ENCODE measurements around the gene ATP2B2.

ATP2B2 gene

DNA sequence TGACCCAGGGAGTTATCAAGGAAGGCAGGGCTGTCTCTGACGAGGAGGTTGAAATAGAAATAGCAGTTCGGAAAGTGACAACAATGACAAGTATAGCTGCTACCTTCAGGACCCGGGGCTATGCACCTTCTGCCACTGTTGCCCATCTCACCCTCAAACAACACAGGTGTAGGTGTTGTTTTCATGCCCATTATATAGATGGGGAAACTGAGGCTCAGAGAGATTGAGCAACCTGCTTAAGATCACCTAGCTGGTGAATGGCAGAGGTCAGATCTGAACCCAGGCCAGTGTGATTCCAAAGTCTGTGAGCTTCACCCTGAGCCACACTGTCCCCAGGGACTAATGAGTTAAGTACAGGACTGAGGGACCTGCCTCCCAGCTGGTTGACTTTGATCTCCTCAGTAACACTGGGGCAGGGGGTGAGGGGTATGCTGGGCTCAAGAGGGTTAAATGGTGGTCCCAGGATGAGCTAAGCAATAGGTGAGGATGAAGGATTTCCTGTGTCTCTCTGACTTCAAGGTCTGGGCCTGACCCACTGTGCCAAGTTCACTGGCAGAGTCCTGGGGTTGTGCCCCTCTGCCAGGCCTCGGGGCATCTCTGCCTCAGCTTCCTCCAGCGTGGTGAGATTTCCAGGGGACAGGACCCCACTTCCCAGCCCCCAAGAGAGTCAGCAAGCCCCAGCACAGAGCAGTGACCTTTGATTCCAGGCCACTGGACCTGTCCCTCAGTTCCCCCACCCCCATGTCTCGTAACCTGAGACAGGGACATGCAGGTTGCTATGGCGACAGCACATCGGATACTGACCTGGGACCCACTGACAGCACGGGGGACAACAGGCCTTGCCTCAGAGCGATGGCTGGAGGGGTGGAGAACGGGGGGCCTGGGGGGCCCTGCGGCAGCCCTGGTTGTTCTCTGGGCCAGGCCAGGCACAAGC lies 35.0 kb downstream of the ATP2B2 start:
- DNase-seq (ENCODE audit: insufficient read length, low spot score) (no peak), FAIRE-seq (no peak)
- TF ChIP-seq POLR2A (IDR thresholded peaks at IDR 0.05; ENCODE audit: low read depth, low read length) = no peak

DNA sequence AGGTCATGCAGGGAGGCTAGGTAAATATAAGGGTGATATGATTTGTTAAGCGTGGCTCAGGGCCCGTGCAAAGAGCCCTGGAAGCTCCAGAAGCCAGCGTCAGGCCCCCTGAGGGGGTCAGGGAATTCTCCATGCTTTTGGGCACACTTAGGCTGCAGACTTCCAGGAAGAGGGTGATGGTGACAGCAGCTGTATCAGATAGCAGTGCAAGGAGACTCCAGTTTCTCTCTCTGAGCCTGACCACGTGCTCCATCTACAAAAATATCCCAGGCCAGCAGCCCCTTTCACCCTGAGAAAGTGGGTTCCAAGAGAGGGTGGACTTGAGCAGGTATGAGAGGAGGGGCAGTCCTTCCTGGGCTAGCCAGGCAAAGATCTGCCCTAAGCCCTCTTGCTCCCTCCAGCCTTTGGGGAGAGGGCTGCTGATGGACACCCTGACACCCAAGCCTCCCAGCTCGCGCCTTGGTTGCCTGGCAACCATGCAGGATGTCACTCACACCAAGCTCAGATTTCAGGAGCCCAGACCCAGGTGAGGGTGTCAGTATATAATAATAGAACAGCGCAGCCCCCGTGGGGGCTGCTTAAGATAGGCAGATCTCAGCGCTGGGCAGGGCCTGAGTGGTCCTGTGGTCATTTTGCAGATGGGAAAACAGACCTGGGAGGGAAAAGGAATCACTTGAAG lies 35.8 kb downstream of the ATP2B2 start:
- FAIRE-seq (no peak), DNase-seq (ENCODE audit: insufficient read length, low spot score) (no peak)
- TF ChIP-seq POLR2A (IDR thresholded peaks at IDR 0.05; ENCODE audit: low read depth, low read length) = no peak

DNA sequence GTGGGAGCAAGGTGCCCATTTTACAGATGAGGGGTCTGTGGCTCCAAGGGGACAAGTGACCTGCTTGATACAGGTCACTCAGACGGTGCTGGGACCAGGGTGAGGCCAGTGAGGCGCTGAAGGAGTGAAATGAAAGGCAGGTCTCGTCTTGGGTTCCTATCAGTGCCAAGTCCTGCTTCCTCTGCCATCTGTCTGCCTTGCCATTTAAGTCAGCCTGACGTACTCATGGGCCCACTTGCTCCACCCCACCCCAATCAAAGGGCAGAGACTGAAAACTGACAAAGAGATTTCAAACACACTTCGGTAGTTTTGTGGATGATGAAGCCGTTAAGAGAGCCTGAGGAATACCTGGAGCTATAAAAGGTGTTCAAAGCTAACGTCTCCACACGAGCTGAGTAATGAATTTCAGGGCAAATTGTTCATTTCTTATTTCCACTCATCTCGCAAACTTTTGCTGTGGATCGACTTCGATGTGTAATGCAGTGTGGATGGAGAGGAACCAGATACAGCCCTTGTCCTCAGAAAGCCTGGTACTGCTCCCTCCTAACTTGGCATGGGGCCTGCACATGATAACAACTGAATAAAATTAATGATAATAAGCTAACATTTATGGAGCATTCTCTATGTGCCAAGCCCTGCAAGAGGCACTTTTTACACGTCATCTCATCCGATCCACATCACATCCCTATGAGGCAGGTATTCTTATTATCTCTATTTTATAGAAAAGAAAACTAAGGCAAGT lies 36.6 kb downstream of the ATP2B2 start:
- no peak for FAIRE-seq
- no peak for TF ChIP-seq POLR2A (IDR thresholded peaks at IDR 0.05; ENCODE audit: low read depth, low read length)
- no peak for DNase-seq (ENCODE audit: insufficient read length, low spot score)

DNA sequence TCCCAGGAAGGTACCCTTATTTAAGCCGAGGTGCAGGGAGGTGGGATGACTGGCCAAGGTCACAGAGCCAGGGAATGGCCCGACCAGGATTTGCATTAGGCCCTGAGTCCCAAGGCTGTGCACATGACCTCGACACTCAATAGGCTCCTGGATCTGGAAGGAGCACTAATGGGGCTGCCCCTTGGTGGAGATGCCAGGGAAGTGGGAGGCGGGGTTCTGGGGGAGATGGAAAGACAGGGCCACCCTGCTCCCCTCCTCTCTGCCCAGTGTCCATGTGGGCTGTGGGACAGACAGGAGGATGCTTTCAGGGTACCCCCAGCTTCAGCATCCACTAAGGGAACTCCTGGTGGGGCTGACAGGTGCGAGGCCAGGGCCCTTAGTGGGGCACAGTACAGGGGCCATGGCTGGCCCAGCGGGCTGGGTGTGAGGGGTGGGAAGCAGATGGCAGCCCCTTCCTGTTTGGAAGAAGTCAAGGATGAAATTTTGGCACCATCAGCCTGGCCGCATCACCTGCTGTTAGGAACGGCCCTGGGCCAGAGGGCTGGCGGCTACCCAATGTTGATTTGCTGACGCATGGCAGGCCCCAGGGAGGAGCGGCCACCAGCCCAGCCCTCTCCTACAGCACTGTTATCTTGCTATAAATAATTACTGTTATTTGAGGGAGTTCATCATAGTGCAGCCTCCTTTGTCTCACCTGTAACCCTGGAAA lies 37.3 kb downstream of the ATP2B2 start:
- FAIRE-seq = no peak
- TF ChIP-seq POLR2A (IDR thresholded peaks at IDR 0.05; ENCODE audit: low read depth, low read length) = no peak
- no peak for DNase-seq (ENCODE audit: insufficient read length, low spot score)

DNA sequence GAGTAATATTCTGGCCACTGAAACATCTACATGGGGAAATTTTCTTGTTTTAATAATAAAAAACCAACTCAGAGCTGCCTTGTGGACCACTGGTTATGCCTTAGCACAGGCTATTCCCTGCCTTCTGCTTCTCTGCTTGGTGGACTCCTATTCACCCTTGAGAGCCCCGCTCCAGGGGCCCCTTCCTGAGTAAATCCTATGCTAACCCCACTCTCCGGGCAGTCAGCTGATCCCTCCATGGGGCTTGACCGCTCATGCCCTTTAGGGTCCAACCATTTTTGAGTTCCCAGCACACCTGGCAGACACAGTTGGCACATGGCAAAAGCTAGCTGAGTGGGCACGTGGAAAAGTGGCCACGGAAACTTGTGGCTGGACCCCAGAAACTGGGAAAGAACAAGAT lies 38.2 kb downstream of the ATP2B2 start:
- no peak for DNase-seq (ENCODE audit: insufficient read length, low spot score)
- no peak for TF ChIP-seq POLR2A (IDR thresholded peaks at IDR 0.05; ENCODE audit: low read depth, low read length)
- FAIRE-seq = no peak

DNA sequence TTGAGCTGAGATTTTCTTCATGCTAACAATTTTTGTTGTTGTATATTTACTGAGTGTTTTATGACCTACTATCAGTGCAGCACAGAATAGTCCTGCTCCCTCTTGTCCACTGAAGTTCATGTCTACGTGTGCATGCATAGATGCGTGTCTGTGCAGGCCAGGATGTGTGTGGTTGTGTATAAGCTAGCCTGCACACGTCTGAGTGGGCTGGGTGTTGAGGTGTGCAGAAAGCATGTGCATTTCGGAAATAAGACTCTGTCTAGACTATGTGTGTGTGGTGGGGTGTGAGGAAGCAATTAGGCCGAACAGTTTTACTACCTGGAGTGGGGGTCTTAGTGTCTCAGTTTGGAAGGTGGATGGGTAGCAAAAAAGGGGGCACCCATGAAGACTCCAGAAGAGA lies 39.2 kb downstream of the ATP2B2 start:
- FAIRE-seq (no peak), DNase-seq (ENCODE audit: insufficient read length, low spot score) (no peak)
- no peak for TF ChIP-seq POLR2A (IDR thresholded peaks at IDR 0.05; ENCODE audit: low read depth, low read length)

DNA sequence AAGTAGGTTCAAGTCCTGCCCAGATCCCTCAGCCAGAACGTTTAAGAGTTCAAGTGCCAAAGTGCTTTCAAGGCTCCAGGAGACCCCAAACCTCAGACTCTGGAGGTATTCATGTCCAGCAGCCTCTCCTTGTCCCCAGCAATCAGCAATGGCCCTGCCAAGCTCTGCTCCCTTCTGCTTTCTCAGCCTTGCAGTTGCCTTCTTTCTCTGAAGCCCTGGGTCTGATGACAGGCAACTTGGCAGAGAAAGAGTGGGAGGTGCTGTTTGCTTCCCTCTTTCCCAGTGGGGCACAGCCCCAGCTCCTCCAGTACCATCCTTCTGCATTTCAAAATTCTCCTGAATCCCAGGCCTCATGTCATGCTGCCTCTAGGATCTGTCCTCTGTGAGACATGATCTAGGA lies 40.2 kb downstream of the ATP2B2 start:
- FAIRE-seq (no peak), DNase-seq (ENCODE audit: insufficient read length, low spot score) (no peak)
- no peak for TF ChIP-seq POLR2A (IDR thresholded peaks at IDR 0.05; ENCODE audit: low read depth, low read length)

DNA sequence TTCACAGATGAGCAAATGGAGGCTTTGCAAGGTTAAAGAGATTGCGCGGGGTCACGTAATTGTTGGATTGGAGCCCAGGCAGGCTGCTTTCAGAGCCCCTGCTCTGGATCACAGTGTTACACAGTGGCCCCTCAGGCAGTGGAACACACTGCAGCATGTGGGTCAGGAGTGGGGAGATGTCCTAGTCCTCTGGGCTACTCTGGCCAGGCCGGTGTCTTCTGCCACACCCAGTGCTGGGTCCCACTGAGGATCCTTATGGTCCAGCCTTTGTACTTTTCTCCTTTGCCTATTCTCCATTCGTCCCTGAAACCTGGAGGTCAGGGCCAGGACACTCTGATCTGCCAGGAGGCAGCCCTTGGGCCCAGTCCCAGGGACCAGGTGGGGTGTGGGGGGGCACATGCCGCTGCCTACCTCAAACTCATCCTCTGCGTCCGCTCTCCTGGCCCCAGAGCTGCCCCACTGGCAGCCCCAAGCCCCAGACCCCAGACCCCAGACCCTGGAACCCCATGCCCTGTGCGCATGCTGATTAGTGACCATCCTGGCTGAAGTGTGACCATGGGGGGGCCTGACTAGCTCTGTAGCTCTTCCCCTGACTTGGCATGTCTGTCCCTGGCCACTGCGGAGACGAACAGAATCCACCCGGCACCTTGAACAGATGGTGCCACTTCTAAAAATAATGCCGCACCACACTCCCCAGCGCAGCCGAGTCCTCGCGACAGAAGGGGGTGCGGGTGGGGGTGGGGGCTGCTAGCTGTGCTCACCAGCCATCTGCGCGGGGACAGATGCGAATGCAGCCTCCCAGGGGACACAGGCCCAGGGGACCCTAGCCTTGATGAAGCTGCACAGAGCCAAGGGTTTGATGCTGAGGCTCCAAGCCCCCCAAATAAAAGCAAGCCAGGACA lies 41.6 kb downstream of the ATP2B2 start:
- DNase-seq (ENCODE audit: insufficient read length, low spot score) = no peak
- FAIRE-seq = no peak

DNA sequence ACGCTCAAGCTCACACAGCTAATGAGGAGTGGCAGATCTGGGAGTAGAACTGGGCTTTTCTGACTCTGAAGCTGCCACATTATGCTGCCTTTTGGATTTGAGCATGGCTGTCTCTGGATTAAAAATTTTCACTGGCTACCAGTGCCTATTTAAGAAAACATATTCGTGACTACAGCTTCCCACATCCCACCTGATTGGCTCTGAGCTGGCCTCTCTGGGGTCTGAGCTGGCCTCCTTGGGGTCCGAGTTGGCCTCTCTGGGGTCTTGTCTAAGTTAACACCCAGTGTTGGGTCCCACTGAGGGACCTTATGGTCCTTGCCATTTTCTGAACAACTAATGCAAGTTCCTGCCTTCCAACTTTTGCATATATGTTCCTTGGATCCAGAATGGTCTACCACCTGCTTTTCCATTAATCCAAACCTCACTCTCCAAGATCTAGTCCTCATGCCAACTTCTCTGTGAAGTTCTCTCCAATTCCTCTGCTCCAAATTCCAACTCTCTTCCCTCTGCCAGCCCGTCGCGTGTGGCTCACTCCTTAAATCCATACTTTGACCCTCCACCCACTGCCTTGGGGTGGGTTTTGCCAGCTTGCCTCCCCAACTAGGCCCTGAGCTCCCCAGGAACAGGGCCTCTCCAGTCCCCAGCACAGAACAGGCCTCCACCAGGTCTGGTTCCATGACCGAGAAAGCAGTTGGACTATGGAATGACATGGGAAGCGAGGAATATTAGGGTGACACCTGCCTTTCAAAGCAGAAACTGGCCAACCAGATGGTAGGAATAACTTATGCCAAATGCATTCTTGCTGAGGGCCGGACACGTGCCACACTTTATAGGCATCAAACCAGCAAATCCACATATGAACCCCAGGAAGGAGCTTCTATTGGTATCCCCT lies 42.5 kb downstream of the ATP2B2 start:
- DNase-seq (ENCODE audit: insufficient read length, low spot score) (no peak), FAIRE-seq (no peak)
- no peak for TF ChIP-seq POLR2A (IDR thresholded peaks at IDR 0.05; ENCODE audit: low read depth, low read length)

More for the DNA sequence above, 41.6 kb downstream of the ATP2B2 start:
- no peak for TF ChIP-seq POLR2A (IDR thresholded peaks at IDR 0.05; ENCODE audit: low read depth, low read length)

DNA sequence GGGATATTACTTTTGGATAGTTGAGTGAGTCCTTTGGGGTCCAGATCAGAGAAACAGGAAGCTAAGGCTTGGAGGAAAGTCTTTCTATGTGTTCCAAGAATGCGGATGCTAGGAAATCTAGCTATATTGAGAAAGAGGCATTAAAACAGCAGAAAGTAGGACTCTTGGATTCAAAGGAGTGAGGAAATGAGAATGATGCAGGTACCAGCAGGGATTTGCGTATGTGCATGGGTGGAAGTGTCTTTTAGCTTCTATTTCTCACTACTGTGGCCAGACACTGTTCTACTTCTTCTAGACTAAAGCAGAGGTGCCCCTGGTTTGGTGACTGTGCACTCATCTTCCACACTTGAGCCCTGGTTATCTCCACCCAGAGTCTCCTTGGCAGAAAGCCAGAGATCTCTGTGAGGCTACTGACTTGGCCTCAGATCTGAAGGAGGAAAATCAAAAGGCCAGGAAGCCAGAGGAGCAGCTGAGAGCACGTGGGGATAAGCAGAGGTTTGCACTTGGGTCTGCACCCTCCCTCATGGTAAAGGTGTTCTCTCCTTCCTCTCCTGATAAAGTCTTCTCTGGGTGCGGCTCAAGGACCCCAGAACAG lies 44.3 kb downstream of the ATP2B2 start:
- FAIRE-seq (no peak), DNase-seq (ENCODE audit: insufficient read length, low spot score) (no peak)

DNA sequence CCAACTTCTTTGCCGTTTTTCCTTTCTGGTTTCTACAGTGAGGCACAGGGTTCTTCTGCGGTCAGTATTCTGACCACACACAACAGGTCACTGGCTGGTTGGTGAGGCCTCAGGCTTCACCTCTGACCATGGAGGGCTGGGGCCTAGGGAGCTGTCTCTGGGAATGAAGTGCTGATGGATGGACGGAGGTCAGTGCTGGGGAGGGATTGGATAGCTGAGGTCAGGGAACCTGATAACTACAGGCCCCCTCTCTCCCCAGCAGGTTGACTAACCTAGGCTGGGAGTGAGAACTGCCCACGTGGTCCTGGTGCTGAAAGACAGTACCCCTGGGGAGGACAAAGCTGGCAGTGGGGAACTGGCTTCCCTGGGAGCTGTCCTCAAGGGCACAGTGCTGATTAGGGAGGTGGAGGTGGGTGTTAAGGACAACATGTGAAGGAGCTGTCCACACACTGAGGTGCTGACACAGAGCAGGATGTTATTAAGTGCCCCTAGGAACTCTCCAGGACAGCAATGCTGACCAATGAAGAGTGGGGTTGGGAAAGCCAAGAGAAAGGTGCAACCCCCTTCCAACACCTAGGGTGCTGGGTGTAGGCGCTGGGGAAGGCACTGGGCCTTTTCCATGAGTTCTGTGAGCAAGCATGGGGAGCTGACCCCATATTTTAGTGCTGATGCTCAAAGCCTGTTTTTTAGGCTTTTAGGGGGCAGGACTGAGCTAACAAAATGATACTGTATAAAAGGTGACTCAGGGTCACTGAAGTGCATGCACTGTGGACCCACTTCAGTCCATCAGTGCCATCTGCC lies 45.2 kb downstream of the ATP2B2 start:
- no peak for TF ChIP-seq POLR2A (IDR thresholded peaks at IDR 0.05; ENCODE audit: low read depth, low read length)
- DNase-seq (ENCODE audit: insufficient read length, low spot score) (peak; percentile 90), FAIRE-seq (no peak)

More for the DNA sequence above, 44.3 kb downstream of the ATP2B2 start:
- no peak for TF ChIP-seq POLR2A (IDR thresholded peaks at IDR 0.05; ENCODE audit: low read depth, low read length)
